Measurements from ENCODE around the gene MIB1.

DNA sequence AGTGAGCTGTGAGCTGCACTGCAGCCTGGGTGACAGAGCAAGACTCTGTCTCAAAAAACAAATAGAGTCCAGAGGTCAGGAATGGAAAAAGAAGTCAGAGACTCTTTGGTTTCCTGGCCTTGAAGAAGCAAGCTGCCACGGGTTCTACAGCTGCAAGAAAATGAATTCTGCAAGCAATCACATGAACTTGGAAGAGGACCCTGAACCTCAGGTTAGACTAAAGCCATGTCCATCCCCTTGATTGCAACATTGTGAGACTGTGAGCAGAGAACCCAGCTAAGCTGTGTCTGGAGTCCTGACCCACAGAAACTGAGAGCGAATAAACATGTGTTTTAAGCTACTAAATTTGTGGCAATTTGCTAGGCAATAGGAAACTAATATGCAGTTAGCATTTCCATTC is 12.9 kb upstream of the MIB1 start:
- TF ChIP-seq, protein P1, sequence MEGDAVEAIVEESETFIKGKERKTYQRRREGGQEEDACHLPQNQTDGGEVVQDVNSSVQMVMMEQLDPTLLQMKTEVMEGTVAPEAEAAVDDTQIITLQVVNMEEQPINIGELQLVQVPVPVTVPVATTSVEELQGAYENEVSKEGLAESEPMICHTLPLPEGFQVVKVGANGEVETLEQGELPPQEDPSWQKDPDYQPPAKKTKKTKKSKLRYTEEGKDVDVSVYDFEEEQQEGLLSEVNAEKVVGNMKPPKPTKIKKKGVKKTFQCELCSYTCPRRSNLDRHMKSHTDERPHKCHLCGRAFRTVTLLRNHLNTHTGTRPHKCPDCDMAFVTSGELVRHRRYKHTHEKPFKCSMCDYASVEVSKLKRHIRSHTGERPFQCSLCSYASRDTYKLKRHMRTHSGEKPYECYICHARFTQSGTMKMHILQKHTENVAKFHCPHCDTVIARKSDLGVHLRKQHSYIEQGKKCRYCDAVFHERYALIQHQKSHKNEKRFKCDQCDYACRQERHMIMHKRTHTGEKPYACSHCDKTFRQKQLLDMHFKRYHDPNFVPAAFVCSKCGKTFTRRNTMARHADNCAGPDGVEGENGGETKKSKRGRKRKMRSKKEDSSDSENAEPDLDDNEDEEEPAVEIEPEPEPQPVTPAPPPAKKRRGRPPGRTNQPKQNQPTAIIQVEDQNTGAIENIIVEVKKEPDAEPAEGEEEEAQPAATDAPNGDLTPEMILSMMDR (IDR thresholded peaks at IDR 0.05; ENCODE audit: poor library complexity), result no peak
- no peak for TF ChIP-seq EZH2 (IDR thresholded peaks at IDR 0.05; ENCODE audit: borderline replicate concordance)

All from hepatocyte (in vitro differentiated cells).